Peyer's patch (tissue), 4 donors: ENCODE measurements around the gene ASB6.

ENCODE experiments used
- CTCF ChIP-seq, 6 experiments: fragments of 450-650 bp in 4 of 6; fragments of 200-600 bp in 2 of 6; sonication (generic) in 1 of 6; IDR thresholded peaks; one replicate each; pipeline ENCODE4 v1.5.1; 2017 to 2019; ENCODE audit warnings: antibody characterized with exemption in 6 of 6, mild to moderate bottlenecking in 3 of 6, moderate library complexity in 1 of 6
- POLR2A ChIP-seq, 2 donors: fragments of 450-650 bp; IDR thresholded peaks; one replicate each; pipeline ENCODE4 v1.5.1; 2017; ENCODE audit warnings: antibody characterized with exemption in 2 of 2, mild to moderate bottlenecking in 2 of 2, moderate library complexity in 2 of 2

GRCh38 chr9:129676975-129677374, 35.0 kb upstream of the ASB6 start:
- no peak for TF ChIP-seq POLR2A (IDR thresholded peaks at IDR 0.05)
- TF ChIP-seq CTCF (IDR thresholded peaks at IDR 0.05) = no peak
